HG03025 (cell line): Measurements from ENCODE around the gene TLR8.

ENCODE experiments used
- ATAC-seq: cut with Tn5 transposase; IDR thresholded peaks from one replicate; pipeline ENCODE4 v1.9.1; 2021; ENCODE audit warnings: mild to moderate bottlenecking, moderate library complexity; ENCODE audit not compliant: unreplicated experiment, low FRiP score

Gene TLR8

GRCh38 chrX:12906046-12906761 lies at the start of gene TLR8:
TLR8 (plus strand) TSS chrX:12906620; CDS start chrX:12906707, 87 bp downstream.
- ATAC-seq, result no peak

GRCh38 chrX:12865359-12865758 lies 41.1 kb upstream of the TLR8 start:
- no peak for ATAC-seq

- no peak for ATAC-seq
Measured at GRCh38 chrX:12866451-12867377, 39.7 kb upstream of the TLR8 start, which contains the start of gene TLR7. TLR7 (plus strand) TSS chrX:12867072; CDS start chrX:12867579, 507 bp downstream.

- no peak for ATAC-seq
Measured at GRCh38 chrX:12867685-12868084, 38.7 kb upstream of the TLR8 start.

- peak; percentile 39 for ATAC-seq
Measured at GRCh38 chrX:12868747-12869146, 37.7 kb upstream of the TLR8 start.

GRCh38 chrX:12871257-12871656 lies 35.2 kb upstream of the TLR8 start:
- ATAC-seq, result no peak

GRCh38 chrX:12872741-12873140 lies 33.7 kb upstream of the TLR8 start:
- no peak for ATAC-seq

- no peak for ATAC-seq
Measured at GRCh38 chrX:12874581-12874980, 31.8 kb upstream of the TLR8 start.

- no peak for ATAC-seq
Measured at GRCh38 chrX:12877386-12877785, 29.0 kb upstream of the TLR8 start.

- ATAC-seq, result no peak
Measured at GRCh38 chrX:12878536-12878935, 27.9 kb upstream of the TLR8 start.

- ATAC-seq, result no peak
Measured at GRCh38 chrX:12881914-12882313, 24.5 kb upstream of the TLR8 start.

- ATAC-seq, result no peak
Measured at GRCh38 chrX:12885508-12885907, 20.9 kb upstream of the TLR8 start.

GRCh38 chrX:12886545-12886944 lies 19.9 kb upstream of the TLR8 start:
- no peak for ATAC-seq

- no peak for ATAC-seq
Measured at GRCh38 chrX:12887141-12887540, 19.3 kb upstream of the TLR8 start.

- ATAC-seq, result no peak
Measured at GRCh38 chrX:12887767-12888166, 18.7 kb upstream of the TLR8 start.

GRCh38 chrX:12890467-12890866 lies 16.0 kb upstream of the TLR8 start:
- ATAC-seq, result peak; percentile 41

- ATAC-seq, result no peak
Measured at GRCh38 chrX:12891171-12891570, 15.2 kb upstream of the TLR8 start.

- peak; percentile 71 for ATAC-seq
Measured at GRCh38 chrX:12891915-12892506, 14.4 kb upstream of the TLR8 start.

GRCh38 chrX:12892716-12893115 lies 13.7 kb upstream of the TLR8 start:
- ATAC-seq, result no peak

- ATAC-seq, result no peak
Measured at GRCh38 chrX:12894074-12895030, 12.1 kb upstream of the TLR8 start.
